HCT116 (cell line): ENCODE measurements around the gene CMIP.

ENCODE experiments used
- ATF3 ChIP-seq: IDR thresholded peaks from 2 replicates; pipeline ENCODE4 v1.6.1; 2012
- CEBPB ChIP-seq: IDR thresholded peaks from 2 replicates; pipeline ENCODE4 v1.6.1; 2012; ENCODE audit warnings: low read depth
- CTCF ChIP-seq, 3 experiments: fragments of 200-600 bp in 1 of 3; sonication (generic) in 1 of 3; IDR thresholded peaks in 2 of 3; conservative IDR thresholded peaks in 1 of 3; 2 replicates each; pipeline ENCODE4 v1.5.1; 2012 to 2017; ENCODE audit warnings: low read depth in 2 of 3, low read length in 2 of 3, antibody characterized with exemption in 1 of 3, borderline replicate concordance in 1 of 3, control low read depth in 1 of 3, mild to moderate bottlenecking in 1 of 3, mixed read lengths in 1 of 3, mixed run types in 1 of 3, moderate library complexity in 1 of 3; ENCODE audit not compliant: insufficient read depth in 1 of 3
- ELF1 ChIP-seq: IDR thresholded peaks from 2 replicates; pipeline ENCODE4 v1.6.1; 2012; ENCODE audit warnings: low read depth, borderline replicate concordance
- EZH2 ChIP-seq: fragments of 200-600 bp; sonication (generic); IDR thresholded peaks from 2 replicates; pipeline ENCODE4 v1.6.1; 2017; ENCODE audit warnings: antibody characterized with exemption, mixed run types
- JUND ChIP-seq: IDR thresholded peaks from 2 replicates; pipeline ENCODE4 v1.6.1; 2012
- POLR2A ChIP-seq: IDR thresholded peaks from 2 replicates; pipeline ENCODE4 v1.7.0; 2011; ENCODE audit warnings: borderline replicate concordance; ENCODE audit not compliant: insufficient read depth, insufficient read length; ENCODE audit errors: extremely low read depth
- POLR2AphosphoS5 ChIP-seq: IDR thresholded peaks from 2 replicates; pipeline ENCODE4 v1.6.1; 2011; ENCODE audit warnings: mild to moderate bottlenecking, low read depth, low read length, moderate library complexity
- RAD21 ChIP-seq: IDR thresholded peaks from 2 replicates; pipeline ENCODE4 v1.6.1; 2012; ENCODE audit warnings: low read depth, mild to moderate bottlenecking
- REST ChIP-seq: IDR thresholded peaks from 2 replicates; pipeline ENCODE4 v1.6.1; 2012; ENCODE audit warnings: low read depth
- SIN3A ChIP-seq: IDR thresholded peaks from 2 replicates; pipeline ENCODE4 v1.6.1; 2012; ENCODE audit warnings: low read depth
- SP1 ChIP-seq: IDR thresholded peaks from 2 replicates; pipeline ENCODE4 v1.6.1; 2012; ENCODE audit warnings: low read depth
- SRF ChIP-seq: IDR thresholded peaks from 2 replicates; pipeline ENCODE4 v1.6.1; 2012; ENCODE audit warnings: low read depth
- ZBTB33 ChIP-seq: IDR thresholded peaks from 2 replicates; pipeline ENCODE4 v1.6.1; 2011; ENCODE audit warnings: mild to moderate bottlenecking, low read length, moderate library complexity; ENCODE audit not compliant: insufficient replicate concordance; ENCODE audit errors: extremely low read depth

- TF ChIP-seq POLR2AphosphoS5 (no peak), CTCF (IDR thresholded peaks at IDR 0.05 in 2 of 3, conservative IDR thresholded peaks at IDR 0.05 in 1 of 3; ENCODE audit: borderline replicate concordance in 1 of 3, insufficient read depth in 1 of 3, low read depth in 2 of 3, low read length in 2 of 3) (no peak), POLR2A (no peak), EZH2 (no peak), ZBTB33 (no peak), SP1 (no peak), REST (no peak), CEBPB (no peak), RAD21 (no peak), JUND (no peak), SIN3A (no peak), ELF1 (no peak), ATF3 (no peak), SRF (no peak)
Observed at GRCh38 chr16:81697616-81698309, 253.2 kb downstream of the CMIP start.
